DMS53 treated with DMSO at 0.1 percent for 48 hours (cell line): ENCODE data around the gene SLC6A4.
"Not testable (repeated sequence)": the region's sequence is repeated elsewhere in the genome, so short reads cannot be mapped to it uniquely, and the experiment has no call there.

Experiments used
- DNase-seq: peaks from one replicate; lab custom pipeline; 2025; ENCODE audit not compliant: unreplicated experiment; lab: John Stamatoyannopoulos, UW

SLC6A4 gene

GRCh38 chr17:30220414-30220813 lies 15.1 kb downstream of the SLC6A4 start:
- DNase-seq = no peak

GRCh38 chr17:30219833-30220232 lies 15.7 kb downstream of the SLC6A4 start:
- DNase-seq = no peak

GRCh38 chr17:30219315-30219714 lies 16.2 kb downstream of the SLC6A4 start:
- DNase-seq = no peak

- no peak for DNase-seq
Measured at GRCh38 chr17:30218799-30219198, 16.7 kb downstream of the SLC6A4 start.

GRCh38 chr17:30217746-30218245 lies 17.7 kb downstream of the SLC6A4 start:
- DNase-seq = no peak

GRCh38 chr17:30217054-30217453 lies 18.4 kb downstream of the SLC6A4 start:
- DNase-seq = no peak

- no peak for DNase-seq
Measured at GRCh38 chr17:30212750-30213149, 22.7 kb downstream of the SLC6A4 start.

GRCh38 chr17:30211371-30211770 lies 24.1 kb downstream of the SLC6A4 start:
- DNase-seq = no peak

- no peak for DNase-seq
Measured at GRCh38 chr17:30210901-30211300, 24.6 kb downstream of the SLC6A4 start.

GRCh38 chr17:30210366-30210765 lies 25.1 kb downstream of the SLC6A4 start:
- DNase-seq = no peak

- DNase-seq = no peak
Measured at GRCh38 chr17:30209930-30210329, 25.6 kb downstream of the SLC6A4 start.

GRCh38 chr17:30208214-30208613 lies 27.3 kb downstream of the SLC6A4 start:
- no peak for DNase-seq

GRCh38 chr17:30207655-30208054 lies 27.8 kb downstream of the SLC6A4 start:
- DNase-seq = no peak

GRCh38 chr17:30203471-30203981 lies 32.0 kb downstream of the SLC6A4 start:
- DNase-seq = no peak

GRCh38 chr17:30200656-30201055 lies 34.8 kb downstream of the SLC6A4 start:
- not testable (repeated sequence) for DNase-seq

GRCh38 chr17:30200106-30200505 lies 35.4 kb downstream of the SLC6A4 start:
- DNase-seq = no peak

GRCh38 chr17:30199600-30199999 lies 35.9 kb downstream of the SLC6A4 start:
- no peak for DNase-seq

- DNase-seq = no peak
Measured at GRCh38 chr17:30197416-30197815, 38.1 kb downstream of the SLC6A4 start.

- DNase-seq = no peak
Measured at GRCh38 chr17:30196504-30196903, 39.0 kb downstream of the SLC6A4 start.

GRCh38 chr17:30191072-30191471 lies 44.4 kb downstream of the SLC6A4 start:
- no peak for DNase-seq

GRCh38 chr17:30188211-30188939 lies 47.1 kb downstream of the SLC6A4 start:
- DNase-seq = no peak

GRCh38 chr17:30187573-30187972 lies 47.9 kb downstream of the SLC6A4 start:
- no peak for DNase-seq

GRCh38 chr17:30186761-30187160 lies 48.7 kb downstream of the SLC6A4 start:
- DNase-seq = no peak
